Gastrocnemius medialis (tissue), 4 donors: Measurements from ENCODE around the gene MALL. TPM values are rescaled to one million over a fixed set of nuclear protein-coding genes. Genes with fewer than 3 reads are reported as not detected.
"Not testable (repeated sequence)": the region's sequence is repeated elsewhere in the genome, so short reads cannot be mapped to it uniquely, and the experiment has no call there.

Experiments used
- ATAC-seq, 2 donors: fragments of 150-250 bp; one replicate each; pipeline ENCODE4 v1.9.1; 2016
- DNase-seq, 2 donors: peaks; one replicate each; pipeline ENCODE4 v3.0.0-alpha.2; 2019
- H3K27ac ChIP-seq, 4 donors: fragments of 200-600 bp; sonication (generic); 1 replicate in 1 of 4; 2 replicates in 3 of 4; pipeline ENCODE4 v1.5.1; 2016 to 2018; ENCODE audit warnings: mild to moderate bottlenecking in 2 of 4, moderate library complexity in 1 of 4
- H3K27me3 ChIP-seq, 3 donors: fragments of 200-600 bp; sonication (generic) in 2 of 3; 1 replicate in 1 of 3; 2 replicates in 2 of 3; pipeline versions ENCODE4 v1.5.1 to v1.6.0; 2016 to 2019; ENCODE audit warnings: mild to moderate bottlenecking in 1 of 3, moderate library complexity in 1 of 3
- H3K36me3 ChIP-seq, 2 donors: fragments of 200-600 bp; sonication (generic) in 1 of 2; one replicate each; pipeline ENCODE4 v1.5.1; 2017 to 2018
- H3K4me1 ChIP-seq, 2 donors: fragments of 200-600 bp; sonication (generic) in 1 of 2; one replicate each; pipeline ENCODE4 v1.5.1; 2016 to 2017; ENCODE audit warnings: mild to moderate bottlenecking in 2 of 2
- H3K4me3 ChIP-seq, 4 donors: fragments of 200-600 bp; sonication (generic) in 3 of 4; 1 replicate in 1 of 4; 2 replicates in 3 of 4; pipeline ENCODE4 v1.5.1; 2016 to 2019; ENCODE audit warnings: mild to moderate bottlenecking in 2 of 4
- H3K9me3 ChIP-seq, 3 donors: fragments of 200-600 bp; sonication (generic) in 2 of 3; 1 replicate in 1 of 3; 2 replicates in 2 of 3; pipeline ENCODE4 v1.5.1; 2016 to 2019
- POLR2A ChIP-seq, 2 donors: fragments of 450-650 bp; IDR thresholded peaks; one replicate each; pipeline ENCODE4 v1.6.1; 2017; ENCODE audit warnings: antibody characterized with exemption in 2 of 2, mild to moderate bottlenecking in 2 of 2, moderate library complexity in 2 of 2
- in situ Hi-C, 4 donors: fragments of 200-750 bp; cut with MboI; loops; one replicate each; pipeline versions ENCODE4 v1.15.0 to v1.8.0; 2017; ENCODE audit warnings: low sequenced_read_pairs in 4 of 4
- intact Hi-C: fragments of 100-400 bp; cut with DNase I; formaldehyde crosslinking; loops from one replicate; pipeline ENCODE4 v1.15.1; 2023; ENCODE audit warnings: low total_unique reads
- total RNA-seq, 4 donors: library from RNA; depleted of rRNA; stranded (reverse); fragments of >200 nt; gene quantifications; one replicate each; pipeline versions ENCODE4 v1.1.0 to v1.2.3, GENCODE V29; 2016
- TF ChIP-seq, protein P1 (sequence below), 5 experiments: fragments of 450-650 bp in 3 of 5; fragments of 200-600 bp in 2 of 5; sonication (generic) in 2 of 5; IDR thresholded peaks in 4 of 5; conservative IDR thresholded peaks in 1 of 5; 1 replicate in 4 of 5; 2 replicates in 1 of 5; pipeline ENCODE4 v1.5.1; 2016 to 2019; ENCODE audit warnings: antibody characterized with exemption in 5 of 5, mild to moderate bottlenecking in 3 of 5, moderate library complexity in 3 of 5

MALL gene
- total RNA-seq, 4 donors from 2014 or later: 1.7 to 3.8 (median 2.5) TPM

DNA sequence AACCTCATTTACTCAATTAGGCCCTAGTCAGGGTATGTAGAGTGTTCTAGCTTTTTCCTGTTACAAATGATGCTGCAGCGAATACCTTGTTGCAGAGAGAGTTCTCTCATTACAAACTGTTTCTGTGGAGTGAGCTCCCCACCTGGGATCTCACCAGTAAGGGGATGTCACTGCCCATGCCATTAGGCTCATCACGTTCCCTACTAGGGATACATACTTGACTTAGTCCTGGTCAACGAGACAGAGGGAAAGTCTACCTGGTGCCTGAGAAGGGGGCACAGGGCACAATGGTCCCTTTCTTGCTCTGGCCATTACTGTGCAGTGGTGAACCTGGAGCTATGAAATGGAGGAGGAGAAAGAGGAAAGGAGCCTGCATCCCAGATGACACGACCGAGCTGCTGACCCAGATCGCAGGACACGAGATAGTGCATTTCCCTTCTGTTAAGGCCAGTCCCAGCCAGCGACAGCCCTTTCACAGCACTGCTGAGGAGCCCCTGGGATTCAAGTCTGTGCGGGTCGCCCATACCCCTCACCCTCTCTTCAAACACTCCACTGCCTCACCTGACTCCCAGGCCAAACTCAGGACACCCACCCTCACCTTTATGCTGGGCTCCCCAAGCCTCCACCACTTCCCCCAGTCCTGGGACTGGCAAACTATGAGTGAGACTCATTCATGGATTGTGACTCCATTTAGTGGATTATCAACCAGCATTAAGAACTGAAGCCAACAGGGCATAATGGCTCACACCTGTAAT, 16.0 kb downstream of the MALL start:
- no peak for TF ChIP-seq POLR2A (IDR thresholded peaks at IDR 0.05)
- TF ChIP-seq, protein P1, sequence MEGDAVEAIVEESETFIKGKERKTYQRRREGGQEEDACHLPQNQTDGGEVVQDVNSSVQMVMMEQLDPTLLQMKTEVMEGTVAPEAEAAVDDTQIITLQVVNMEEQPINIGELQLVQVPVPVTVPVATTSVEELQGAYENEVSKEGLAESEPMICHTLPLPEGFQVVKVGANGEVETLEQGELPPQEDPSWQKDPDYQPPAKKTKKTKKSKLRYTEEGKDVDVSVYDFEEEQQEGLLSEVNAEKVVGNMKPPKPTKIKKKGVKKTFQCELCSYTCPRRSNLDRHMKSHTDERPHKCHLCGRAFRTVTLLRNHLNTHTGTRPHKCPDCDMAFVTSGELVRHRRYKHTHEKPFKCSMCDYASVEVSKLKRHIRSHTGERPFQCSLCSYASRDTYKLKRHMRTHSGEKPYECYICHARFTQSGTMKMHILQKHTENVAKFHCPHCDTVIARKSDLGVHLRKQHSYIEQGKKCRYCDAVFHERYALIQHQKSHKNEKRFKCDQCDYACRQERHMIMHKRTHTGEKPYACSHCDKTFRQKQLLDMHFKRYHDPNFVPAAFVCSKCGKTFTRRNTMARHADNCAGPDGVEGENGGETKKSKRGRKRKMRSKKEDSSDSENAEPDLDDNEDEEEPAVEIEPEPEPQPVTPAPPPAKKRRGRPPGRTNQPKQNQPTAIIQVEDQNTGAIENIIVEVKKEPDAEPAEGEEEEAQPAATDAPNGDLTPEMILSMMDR (IDR thresholded peaks at IDR 0.05 in 4 of 5, conservative IDR thresholded peaks at IDR 0.05 in 1 of 5): no peak
- no peak for DNase-seq
- Histone ChIP-seq H3K27ac (peak overlapping the region in 3 of 4 donors; percentile 18 to 69 (median 37)), H3K9me3 (no peaks in the 10 kb centered on the region), H3K36me3 (no peaks in the 10 kb centered on the region), H3K27me3 (no peaks in the 10 kb centered on the region), H3K4me1 (peaks cover 4 to 13% of the 10 kb centered on the region in 2 donors), H3K4me3 (no peak overlapping the region)
- no peak for ATAC-seq
- in situ Hi-C loops: no loop called here
- intact Hi-C loops: no loop called here

DNA sequence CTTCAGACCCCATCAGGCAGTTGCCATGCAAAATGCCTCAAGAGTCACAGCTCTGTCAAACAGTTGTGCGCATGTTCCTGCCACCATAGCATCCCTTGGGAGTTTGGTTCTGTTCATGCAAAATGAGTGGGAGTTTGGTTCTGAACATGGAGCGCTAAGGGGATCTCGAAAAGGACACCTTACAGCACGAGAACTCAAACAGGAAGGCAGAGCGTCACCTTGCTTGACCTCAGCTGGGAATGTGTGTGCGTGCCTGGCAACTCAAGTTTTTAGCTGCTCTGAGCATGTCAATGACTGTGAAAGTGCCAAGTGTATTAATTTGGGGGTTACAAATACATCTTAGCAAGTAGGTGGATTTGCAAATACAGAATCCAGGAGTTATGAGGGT, 16.6 kb downstream of the MALL start:
- no peak for TF ChIP-seq POLR2A (IDR thresholded peaks at IDR 0.05)
- TF ChIP-seq, protein P1 (IDR thresholded peaks at IDR 0.05 in 4 of 5, conservative IDR thresholded peaks at IDR 0.05 in 1 of 5): no peak
- intact Hi-C loops (no loop called here), in situ Hi-C loops (no loop called here)
- Histone ChIP-seq H3K27ac (no peak overlapping the region), H3K27me3 (no peaks in the 10 kb centered on the region), H3K9me3 (no peaks in the 10 kb centered on the region), H3K4me1 (peaks cover 4 to 13% of the 10 kb centered on the region in 2 donors), H3K4me3 (no peak overlapping the region), H3K36me3 (no peaks in the 10 kb centered on the region)
- ATAC-seq (no peak), DNase-seq (no peak)

DNA sequence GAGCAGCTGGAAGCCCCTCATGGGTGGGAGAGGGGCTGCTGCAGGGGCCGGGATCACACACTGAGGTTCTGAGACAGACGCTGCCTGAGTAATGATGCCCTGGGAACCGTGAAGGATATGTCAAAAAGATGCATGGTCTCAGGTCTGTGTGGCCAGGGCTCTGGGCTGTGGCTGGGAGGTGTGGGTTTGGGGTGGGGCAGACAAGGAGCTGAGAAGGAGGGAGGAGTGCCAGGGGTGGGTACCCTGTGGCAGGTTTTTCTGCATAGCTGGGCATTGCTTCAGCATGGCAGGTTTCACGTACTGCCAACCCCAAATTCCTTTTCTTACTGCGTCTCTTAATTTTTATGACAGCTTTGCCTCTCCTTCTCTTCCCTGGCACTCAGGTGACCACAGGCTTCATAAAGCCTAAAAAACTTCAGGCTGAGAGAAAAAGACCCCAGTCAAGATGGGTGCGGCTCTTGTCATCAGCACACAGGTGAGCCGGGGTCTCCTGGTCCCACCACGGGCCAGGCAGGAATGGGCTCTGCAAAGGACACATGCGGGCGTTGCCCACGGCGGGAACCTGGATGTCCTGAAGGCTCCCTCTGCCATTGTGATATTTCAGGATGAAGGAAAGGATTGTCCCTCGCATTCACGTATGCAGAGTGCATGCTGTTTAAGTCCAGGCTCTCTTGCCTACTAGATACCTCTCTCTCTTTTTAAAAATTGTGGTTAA, 18.0 kb downstream of the MALL start:
- H3K9me3 ChIP-seq: no peaks in the 10 kb centered on the region
- no peaks in the 10 kb centered on the region for H3K36me3 ChIP-seq
- peaks cover 4 to 13% of the 10 kb centered on the region in 2 donors for H3K4me1 ChIP-seq
- no peaks in the 10 kb centered on the region for H3K27me3 ChIP-seq
- H3K27ac ChIP-seq: no peak overlapping the region
- no peak overlapping the region for H3K4me3 ChIP-seq
- ATAC-seq (no peak), DNase-seq (no peak)
- TF ChIP-seq, protein P1 (IDR thresholded peaks at IDR 0.05 in 4 of 5, conservative IDR thresholded peaks at IDR 0.05 in 1 of 5): no peak
- no peak for TF ChIP-seq POLR2A (IDR thresholded peaks at IDR 0.05)
- in situ Hi-C loops: no loop called here
- intact Hi-C loops: no loop called here

DNA sequence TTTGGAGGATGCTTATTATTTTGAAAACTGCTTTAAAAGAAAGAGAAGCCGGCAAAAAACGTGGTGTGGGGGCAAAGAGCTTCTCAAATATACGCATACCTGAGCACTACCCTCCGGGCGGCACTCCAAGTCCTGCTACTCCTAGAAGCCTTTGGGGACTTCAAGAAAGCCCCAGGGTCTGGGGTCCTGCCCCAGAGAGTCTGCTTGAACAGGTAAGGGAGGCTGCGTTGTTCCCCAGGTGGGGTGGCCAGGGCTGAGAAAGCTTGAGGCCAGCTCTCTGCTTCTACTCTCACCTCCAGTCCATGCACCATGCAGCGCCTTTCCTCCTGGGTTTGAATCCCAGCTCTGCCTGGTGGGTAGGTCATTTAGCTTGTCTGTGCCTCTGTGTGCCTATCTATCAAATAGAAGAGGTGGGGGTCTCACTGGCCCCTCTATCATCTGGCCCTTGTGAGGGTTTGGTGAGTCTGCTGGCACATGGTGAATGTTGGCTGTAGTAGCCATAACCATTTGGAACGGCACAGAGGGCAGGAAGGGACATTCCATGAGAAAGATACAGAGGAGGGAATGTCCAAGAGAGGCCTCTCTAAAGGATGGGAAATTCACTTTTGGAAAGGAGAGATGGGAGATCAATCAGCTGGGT, 19.5 kb downstream of the MALL start:
- H3K4me1 ChIP-seq: peaks cover 4 to 6% of the 10 kb centered on the region in 2 donors
- no peaks in the 10 kb centered on the region for H3K36me3 ChIP-seq
- TF ChIP-seq POLR2A (IDR thresholded peaks at IDR 0.05): no peak
- TF ChIP-seq, protein P1 (IDR thresholded peaks at IDR 0.05 in 4 of 5, conservative IDR thresholded peaks at IDR 0.05 in 1 of 5): no peak
- H3K27ac ChIP-seq: no peak overlapping the region
- H3K9me3 ChIP-seq: no peaks in the 10 kb centered on the region
- no peak for ATAC-seq
- no peak overlapping the region for H3K4me3 ChIP-seq
- intact Hi-C loops (no loop called here), in situ Hi-C loops (no loop called here)
- no peak for DNase-seq
- H3K27me3 ChIP-seq: no peaks in the 10 kb centered on the region

DNA sequence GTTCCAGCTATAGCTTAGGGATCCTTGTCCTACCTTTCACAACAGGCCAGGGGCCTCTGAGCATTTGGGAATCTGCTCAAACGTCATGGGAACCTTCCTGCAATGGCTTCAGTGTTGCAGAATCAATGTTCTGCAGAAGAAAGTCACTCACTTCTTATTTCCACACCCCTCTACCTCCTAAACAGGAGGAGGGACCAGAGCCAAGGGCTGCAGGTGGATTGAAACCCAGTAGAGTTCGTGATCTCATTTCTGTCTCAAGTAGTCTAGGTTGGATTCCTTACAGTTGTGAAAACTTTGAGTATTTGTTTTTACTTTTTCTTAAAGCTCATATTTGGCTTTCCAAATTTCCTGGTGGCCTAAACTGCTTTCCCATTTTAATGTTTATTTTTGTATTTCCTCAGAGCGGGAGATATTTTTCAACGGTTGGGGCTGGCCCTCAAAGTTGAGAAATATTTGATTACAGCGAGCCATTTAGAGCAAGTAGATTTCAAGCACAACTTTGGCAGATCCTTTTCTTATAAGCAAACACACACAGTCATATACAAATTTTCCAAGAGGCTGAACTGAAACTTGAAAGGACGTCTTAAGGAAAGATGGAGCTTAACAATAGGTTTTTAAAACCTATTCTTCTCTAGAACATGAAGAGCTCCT, 20.6 kb downstream of the MALL start:
- H3K36me3 ChIP-seq, H3K9me3 ChIP-seq, in situ Hi-C loops, DNase-seq, H3K4me1 ChIP-seq, H3K4me3 ChIP-seq, intact Hi-C loops, ATAC-seq, H3K27ac ChIP-seq, H3K27me3 ChIP-seq: not testable (repeated sequence)

DNA sequence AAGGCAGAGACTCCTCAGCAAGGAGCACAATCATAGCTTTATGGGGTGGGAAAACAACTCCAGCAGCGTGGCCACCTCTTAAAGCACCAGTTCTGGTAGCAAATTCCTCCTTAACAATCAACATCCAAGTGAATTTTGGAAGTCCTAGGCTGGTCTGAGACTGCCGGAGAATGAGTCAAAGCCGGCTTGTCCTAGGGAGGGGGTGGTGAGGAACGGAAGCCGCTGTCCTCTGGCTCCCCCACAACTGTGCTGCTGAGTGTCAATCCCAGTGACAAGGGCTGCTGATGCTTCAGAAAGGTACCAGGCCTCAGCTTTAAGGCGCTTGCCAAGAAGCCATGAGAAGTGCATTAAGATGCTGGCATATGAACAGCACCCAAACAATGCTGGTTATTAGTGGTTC, 21.7 kb downstream of the MALL start:
- H3K27me3 ChIP-seq, H3K27ac ChIP-seq, DNase-seq, ATAC-seq, H3K4me3 ChIP-seq, H3K4me1 ChIP-seq, in situ Hi-C loops, H3K9me3 ChIP-seq, H3K36me3 ChIP-seq, intact Hi-C loops: not testable (repeated sequence)

DNA sequence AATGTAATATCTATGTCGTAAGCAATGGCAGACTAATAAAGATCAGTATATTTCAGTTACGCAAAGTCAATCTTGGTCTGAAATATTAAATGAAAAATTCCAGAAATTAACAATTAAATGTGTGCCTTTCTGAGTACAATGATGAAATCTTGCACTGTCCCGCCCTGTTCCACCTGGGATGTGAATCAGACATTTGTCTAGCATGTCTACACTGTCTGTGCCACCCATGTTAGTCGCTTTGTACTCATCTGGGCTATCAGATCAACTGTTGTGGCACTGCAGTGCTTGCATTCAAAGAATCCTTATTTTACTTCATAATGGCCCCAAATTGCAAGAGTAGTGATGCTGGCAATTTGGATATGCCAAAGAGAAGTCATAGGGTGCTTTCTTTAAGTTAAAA, 25.5 kb downstream of the MALL start:
- DNase-seq, ATAC-seq, H3K9me3 ChIP-seq, H3K4me1 ChIP-seq, H3K27ac ChIP-seq, in situ Hi-C loops, H3K27me3 ChIP-seq, H3K4me3 ChIP-seq, intact Hi-C loops, H3K36me3 ChIP-seq: not testable (repeated sequence)
